SK-N-SH (cell line): ENCODE measurements around the gene VNN1. TPM values are rescaled to one million over a fixed set of nuclear protein-coding genes. Genes with fewer than 3 reads are reported as not detected.

Source experiments
- CTCF ChIA-PET: fragments of 300-600, 350-600 bp; formaldehyde crosslinking; extraction: SDS; loops from one replicate; lab custom pipeline; 2021; lab: Yijun Ruan, JAX
- POLR2A ChIA-PET: fragments of 350-600 bp; sonication (Branson Sonifier 250); formaldehyde crosslinking; extraction: SDS; loops from one replicate; lab custom pipeline; 2020; ENCODE audit warnings: antibody characterized with exemption, inconsistent platforms; lab: Yijun Ruan, JAX
- DNase-seq: peaks from one replicate; pipeline ENCODE4 v3.0.0; 2012
- H2AFZ ChIP-seq: fragments of 200-600 bp; sonication (generic); 2 replicates; pipeline ENCODE4 v1.8.1; 2016; ENCODE audit warnings: antibody characterized with exemption, mild to moderate bottlenecking, low read depth
- H3F3A ChIP-seq: fragments of 200-600 bp; sonication (generic); replicated peaks from 2 replicates; pipeline ENCODE3; 2016; ENCODE audit warnings: antibody characterized with exemption, mild to moderate bottlenecking; ENCODE audit not compliant: insufficient read depth
- H3K27ac ChIP-seq, 2 experiments: fragments of 200-500 bp in 1 of 2; fragments of 200-600 bp in 1 of 2; sonication (Bioruptor generic) in 1 of 2; sonication (generic), shearing (Covaris generic) in 1 of 2; 2 replicates each; pipeline versions ENCODE4 v1.5.1 to v1.6.1; 2014 to 2016; ENCODE audit warnings: low read depth in 2 of 2, inconsistent platforms in 1 of 2, low read length in 1 of 2, mild to moderate bottlenecking in 1 of 2, mixed read lengths in 1 of 2
- H3K27me3 ChIP-seq: fragments of 200-600 bp; sonication (generic), shearing (Covaris generic); 2 replicates; pipeline ENCODE4 v1.6.1; 2016; ENCODE audit warnings: mixed run types; ENCODE audit not compliant: insufficient read depth
- H3K36me3 ChIP-seq, 2 experiments: fragments of 200-500 bp in 1 of 2; fragments of 200-600 bp in 1 of 2; sonication (Bioruptor generic) in 1 of 2; sonication (generic) in 1 of 2; replicated peaks in 1 of 2; 2 replicates each; pipeline versions ENCODE3 to v1.5.1; 2014 to 2016; ENCODE audit warnings: low read length in 1 of 2, mild to moderate bottlenecking in 1 of 2; ENCODE audit not compliant: insufficient read depth in 2 of 2, control insufficient read depth in 1 of 2
- H3K4me1 ChIP-seq, 2 experiments: fragments of 200-500 bp in 1 of 2; fragments of 200-600 bp in 1 of 2; sonication (Bioruptor generic) in 1 of 2; sonication (generic), shearing (Covaris generic) in 1 of 2; 2 replicates each; pipeline versions ENCODE4 v1.5.1 to v1.6.1; 2014 to 2016; ENCODE audit warnings: low read depth in 1 of 2, low read length in 1 of 2, mixed run types in 1 of 2; ENCODE audit not compliant: insufficient read depth in 2 of 2, control insufficient read depth in 1 of 2
- H3K4me2 ChIP-seq: fragments of 200-600 bp; sonication (generic), shearing (Covaris generic); 2 replicates; pipeline ENCODE4 v1.6.1; 2017; ENCODE audit warnings: mixed run types
- H3K4me3 ChIP-seq, 2 experiments: fragments of 200-500 bp in 1 of 2; fragments of 200-600 bp in 1 of 2; sonication (Bioruptor generic) in 1 of 2; sonication (generic), shearing (Covaris generic) in 1 of 2; 2 replicates each; pipeline versions ENCODE4 v1.5.1 to v1.8.1; 2014 to 2016; ENCODE audit warnings: low read depth in 2 of 2, inconsistent platforms in 1 of 2, low read length in 1 of 2, mild to moderate bottlenecking in 1 of 2, mixed read lengths in 1 of 2, moderate library complexity in 1 of 2
- H3K79me2 ChIP-seq: fragments of 200-600 bp; sonication (generic); 2 replicates; pipeline ENCODE4 v1.8.1; 2017; ENCODE audit warnings: mild to moderate bottlenecking; ENCODE audit not compliant: insufficient read depth
- H3K9ac ChIP-seq: fragments of 200-600 bp; sonication (generic); 2 replicates; pipeline ENCODE4 v1.6.1; 2017; ENCODE audit warnings: mixed run types
- H3K9me2 ChIP-seq: fragments of 200-600 bp; sonication (generic); 2 replicates; pipeline ENCODE4 v1.6.1; 2017; ENCODE audit warnings: mixed run types
- H3K9me3 ChIP-seq: fragments of 200-600 bp; sonication (generic); 2 replicates; pipeline ENCODE4 v1.6.1; 2017; ENCODE audit warnings: mixed run types, mild to moderate bottlenecking, moderate library complexity
- H4K20me1 ChIP-seq: fragments of 200-600 bp; sonication (generic); 2 replicates; pipeline ENCODE4 v1.6.1; 2017; ENCODE audit warnings: mild to moderate bottlenecking, mixed run types; ENCODE audit not compliant: insufficient read depth
- CTCF ChIP-seq: fragments of 200-600 bp; sonication (generic); IDR thresholded peaks from 2 replicates; pipeline ENCODE4 v1.6.1; 2017; ENCODE audit warnings: antibody characterized with exemption, mild to moderate bottlenecking, moderate library complexity
- MXI1 ChIP-seq: IDR thresholded peaks from 2 replicates; pipeline ENCODE4 v1.6.1; 2012; ENCODE audit warnings: mild to moderate bottlenecking, low read depth, low read length, improper control_type of control experiment
- TEAD4 ChIP-seq: IDR thresholded peaks from 2 replicates; pipeline ENCODE4 v1.4.0; 2012; ENCODE audit warnings: mild to moderate bottlenecking, borderline replicate concordance; ENCODE audit not compliant: insufficient read depth
- WGBS: methylation state at CpG from one replicate; pipeline ENCODE4 v1.1.6; 2017; ENCODE audit warnings: low lambda C conversion rate; 5-methylcytosine and 5-hydroxymethylcytosine counted together
- polyA plus RNA-seq, 3 experiments: library from polyadenylated mRNA; depleted of rRNA; stranded (reverse); fragments of >200 nt; gene quantifications; 2 replicates each; pipeline ENCODE4 v1.2.3, GENCODE V29; 2012

The VNN1 gene
- polyA plus RNA-seq, 1 of the 3 experiments (the other 2 are of a cell fraction), result not detected

DNA sequence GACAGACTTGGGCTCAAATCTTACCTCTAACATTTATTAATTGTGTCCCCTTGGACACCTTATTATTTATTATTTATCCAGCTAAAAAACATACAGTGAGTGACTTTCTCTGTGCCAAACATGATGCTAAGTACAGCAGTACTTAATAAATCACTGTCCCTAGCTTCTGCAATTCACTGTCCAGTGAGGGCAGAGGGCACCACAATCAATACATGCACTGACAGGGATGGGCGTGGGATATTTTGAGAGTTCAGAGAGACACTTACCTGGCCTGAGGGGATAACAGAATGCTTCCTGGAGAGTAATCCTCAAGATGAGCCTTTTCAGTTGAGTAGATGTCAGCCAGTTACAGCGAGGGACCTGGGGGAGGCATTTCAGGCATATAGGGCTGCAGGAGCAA, 80.5 kb downstream of the VNN1 start:
- Histone ChIP-seq H3K27me3 (no peaks in the 10 kb centered on the region), H3K36me3 (no peaks in the 10 kb centered on the region), H3K4me3 (no peak overlapping the region), H2AFZ (no peak overlapping the region), H3K4me2 (no peak overlapping the region), H3K4me1 (no peaks in the 10 kb centered on the region), H3K9me3 (no peaks in the 10 kb centered on the region), H3K9me2 (no peaks in the 10 kb centered on the region), H3K9ac (no peak overlapping the region), H3K79me2 (no peaks in the 10 kb centered on the region), H3K27ac (no peak overlapping the region), H3F3A (no peaks in the 10 kb centered on the region), H4K20me1 (no peaks in the 10 kb centered on the region)
- WGBS, result 14% methylated on average over 2 of the region's 2 CpGs
- TF ChIP-seq MXI1, result no peak
- no peak for TF ChIP-seq CTCF
- no peak for TF ChIP-seq TEAD4
- POLR2A ChIA-PET, result no interaction called here
- CTCF ChIA-PET, result no interaction called here
- DNase-seq, result no peak

Other genes with a start within 250 kb of the VNN1 start
- 12.8 and 16.0 TPM in 2 replicates for gene STX7, start 200.9 kb downstream of the VNN1 start, polyA plus RNA-seq (2012; rRNA removed)
- gene TAAR9, start 175.8 kb downstream of the VNN1 start, polyA plus RNA-seq (2012; rRNA removed), result not detected in 2 replicates
- not detected in 2 replicates for gene TAAR8, start 161.4 kb downstream of the VNN1 start, polyA plus RNA-seq (2012; rRNA removed)
- gene TAAR6, start 143.7 kb downstream of the VNN1 start, polyA plus RNA-seq (2012; rRNA removed), result not detected in 2 replicates
- gene TAAR5, start 124.3 kb downstream of the VNN1 start, polyA plus RNA-seq (2012; rRNA removed), result not detected in 2 replicates
- not detected in 2 replicates for gene TAAR2, start 89.8 kb downstream of the VNN1 start, polyA plus RNA-seq (2012; rRNA removed)
- gene TAAR1, start 54.9 kb downstream of the VNN1 start, polyA plus RNA-seq (2012; rRNA removed), result not detected in 2 replicates
- gene VNN2, start 43.8 kb upstream of the VNN1 start, polyA plus RNA-seq (2012; rRNA removed), result not detected in 2 replicates
- gene SLC18B1, start 84.6 kb upstream of the VNN1 start, polyA plus RNA-seq (2012; rRNA removed), result 1.2 and 1.5 TPM in 2 replicates
- 5,258 and 5,462 TPM in 2 replicates for gene RPS12, start 100.5 kb upstream of the VNN1 start, polyA plus RNA-seq (2012; rRNA removed)